H9 (cell line): ENCODE measurements around the gene TIGD6. TPM values are rescaled to one million over a fixed set of nuclear protein-coding genes. Genes with fewer than 3 reads are reported as not detected.

Experiments used
- DNase-seq: peaks from one replicate; pipeline ENCODE4 v3.0.0-alpha.2; 2017
- H2AFZ ChIP-seq: one replicate; pipeline ENCODE4 v1.6.1; 2013; ENCODE audit warnings: mild to moderate bottlenecking, low read length, control low read depth, moderate library complexity
- H2AK5ac ChIP-seq: 2 replicates; pipeline ENCODE4 v1.6.1; 2013; ENCODE audit warnings: low read length, control low read depth, mixed read lengths; ENCODE audit not compliant: insufficient read length
- H2BK120ac ChIP-seq: one replicate; pipeline ENCODE4 v1.6.1; 2013; ENCODE audit warnings: low read depth, mild to moderate bottlenecking, low read length, control low read depth, inconsistent platforms; ENCODE audit not compliant: poor library complexity, severe bottlenecking
- H2BK12ac ChIP-seq: 2 replicates; pipeline ENCODE4 v1.6.1; 2013; ENCODE audit warnings: low read length, control low read depth, mixed read lengths, low read depth; ENCODE audit not compliant: insufficient read length
- H2BK15ac ChIP-seq: 2 replicates; pipeline ENCODE4 v1.6.1; 2013; ENCODE audit warnings: low read depth, low read length, control low read depth
- H2BK20ac ChIP-seq: one replicate; pipeline ENCODE4 v1.6.1; 2013; ENCODE audit warnings: low read depth, mild to moderate bottlenecking, low read length, control low read depth, inconsistent platforms; ENCODE audit not compliant: poor library complexity, severe bottlenecking
- H2BK5ac ChIP-seq: 2 replicates; pipeline ENCODE4 v1.6.1; 2013; ENCODE audit warnings: low read length, control low read depth, mixed read lengths; ENCODE audit not compliant: insufficient read length
- H3K14ac ChIP-seq: 2 replicates; pipeline ENCODE4 v1.6.1; 2013; ENCODE audit warnings: low read length, control low read depth; ENCODE audit not compliant: insufficient read depth
- H3K18ac ChIP-seq: 2 replicates; pipeline ENCODE4 v1.6.1; 2013; ENCODE audit warnings: low read depth, mild to moderate bottlenecking, mixed read lengths, low read length, control low read depth; ENCODE audit not compliant: insufficient read length
- H3K23ac ChIP-seq: 2 replicates; pipeline ENCODE4 v1.6.1; 2013; ENCODE audit warnings: low read length, control low read depth, mixed read lengths, low read depth; ENCODE audit not compliant: insufficient read length
- H3K23me2 ChIP-seq: 2 replicates; pipeline ENCODE4 v1.6.1; 2013; ENCODE audit warnings: low read depth, mild to moderate bottlenecking, mixed read lengths, low read length, control low read depth; ENCODE audit not compliant: insufficient read length, poor library complexity, severe bottlenecking
- H3K27ac ChIP-seq: 2 replicates; pipeline ENCODE4 v1.5.1; 2013; ENCODE audit warnings: low read length, control low read depth, mixed read lengths, low read depth; ENCODE audit not compliant: insufficient read length
- H3K27me3 ChIP-seq: 2 replicates; pipeline ENCODE4 v1.6.1; 2013; ENCODE audit warnings: low read length, control low read depth, inconsistent platforms; ENCODE audit not compliant: insufficient read depth
- H3K4ac ChIP-seq: 2 replicates; pipeline ENCODE4 v1.6.1; 2013; ENCODE audit warnings: low read depth, mild to moderate bottlenecking, control low read depth, inconsistent platforms, low read length, moderate library complexity
- H3K4me1 ChIP-seq: 2 replicates; pipeline ENCODE4 v1.6.1; 2013; ENCODE audit warnings: low read length, control low read depth, inconsistent platforms; ENCODE audit not compliant: insufficient read depth
- H3K4me2 ChIP-seq: 2 replicates; pipeline ENCODE4 v1.6.1; 2013; ENCODE audit warnings: low read length, control low read depth, mixed read lengths; ENCODE audit not compliant: insufficient read length, insufficient read depth
- H3K56ac ChIP-seq: 2 replicates; pipeline ENCODE4 v1.6.1; 2013; ENCODE audit warnings: low read depth, mild to moderate bottlenecking, mixed read lengths, low read length, control low read depth; ENCODE audit not compliant: insufficient read length
- H3K79me1 ChIP-seq: 2 replicates; pipeline ENCODE4 v1.6.1; 2013; ENCODE audit warnings: low read depth, mild to moderate bottlenecking, moderate library complexity, low read length, control low read depth, inconsistent platforms; ENCODE audit not compliant: insufficient read depth, poor library complexity, severe bottlenecking
- H3K79me2 ChIP-seq: 2 replicates; pipeline ENCODE4 v1.6.1; 2013; ENCODE audit warnings: low read length, control low read depth, inconsistent platforms; ENCODE audit not compliant: insufficient read depth
- H3K9ac ChIP-seq: 2 replicates; pipeline ENCODE4 v1.6.1; 2013; ENCODE audit warnings: low read length, control low read depth, mixed read lengths; ENCODE audit not compliant: insufficient read length; ENCODE audit errors: extremely low read depth
- H3K9me3 ChIP-seq: one replicate; pipeline ENCODE4 v1.6.1; 2013; ENCODE audit warnings: low read depth, low read length, inconsistent platforms; ENCODE audit not compliant: control insufficient read depth
- H3T11ph ChIP-seq: one replicate; pipeline ENCODE4 v1.6.1; 2013; ENCODE audit warnings: mild to moderate bottlenecking, low read length, control low read depth, inconsistent platforms
- H4K20me1 ChIP-seq: one replicate; pipeline ENCODE4 v1.6.1; 2013; ENCODE audit not compliant: control insufficient read depth, insufficient read length, insufficient read depth
- H4K5ac ChIP-seq: 2 replicates; pipeline ENCODE4 v1.6.1; 2013; ENCODE audit warnings: low read depth, mild to moderate bottlenecking, mixed read lengths, low read length, control low read depth; ENCODE audit not compliant: insufficient read length
- H4K8ac ChIP-seq: replicated peaks from 2 replicates; pipeline ENCODE4 v1.6.1; 2013; ENCODE audit warnings: low read length, control low read depth, mixed read lengths, low read depth; ENCODE audit not compliant: insufficient read length
- H4K91ac ChIP-seq: 2 replicates; pipeline ENCODE4 v1.6.1; 2013; ENCODE audit warnings: low read depth, mild to moderate bottlenecking, moderate library complexity, mixed read lengths, low read length, control low read depth; ENCODE audit not compliant: insufficient read length
- H3K27ac Mint-ChIP-seq, 3 experiments: 2 replicates in 2 of 3; 3 replicates in 1 of 3; pipeline ENCODE4 v1.8.0; 2020 to 2021; ENCODE audit warnings: mixed read lengths in 3 of 3, mild to moderate bottlenecking in 1 of 3, moderate library complexity in 1 of 3
- H3K27me3 Mint-ChIP-seq: 2 replicates; pipeline ENCODE4 v1.8.0; 2021; ENCODE audit warnings: low read depth, mild to moderate bottlenecking, moderate library complexity, mixed read lengths
- H3K36me3 Mint-ChIP-seq, 3 experiments: 2 replicates in 2 of 3; 3 replicates in 1 of 3; pipeline ENCODE4 v1.8.0; 2020 to 2021; ENCODE audit warnings: low read depth in 3 of 3, mixed read lengths in 3 of 3; ENCODE audit not compliant: insufficient read depth in 1 of 3
- H3K4me1 Mint-ChIP-seq, 2 experiments: 2 replicates each; pipeline ENCODE4 v1.8.0; 2020; ENCODE audit warnings: mixed read lengths in 2 of 2
- H3K4me3 Mint-ChIP-seq, 2 experiments: 2 replicates in 1 of 2; 3 replicates in 1 of 2; pipeline ENCODE4 v1.8.0; 2020 to 2021; ENCODE audit warnings: mild to moderate bottlenecking in 2 of 2, mixed read lengths in 2 of 2, moderate library complexity in 1 of 2
- H3K9me3 Mint-ChIP-seq, 2 experiments: 2 replicates in 1 of 2; 3 replicates in 1 of 2; pipeline ENCODE4 v1.8.0; 2020; ENCODE audit warnings: mild to moderate bottlenecking in 2 of 2, mixed read lengths in 2 of 2, moderate library complexity in 1 of 2
- CTCF ChIP-seq: fragments of 200-600 bp; sonication (generic); conservative IDR thresholded peaks from 3 replicates; pipeline ENCODE4 v1.8.0; 2021; ENCODE audit warnings: antibody characterized with exemption, mild to moderate bottlenecking
- WGBS: extraction: QIAGEN DNeasy Blood & Tissue Kit; methylation state at CpG from one replicate; pipeline ENCODE4 v1.1.7; 2013; ENCODE audit warnings: missing lambda C conversion rate, low lambda C conversion rate, mixed read lengths; ENCODE audit not compliant: insufficient read length; ENCODE audit errors: extremely low coverage; 5-methylcytosine and 5-hydroxymethylcytosine counted together
- total RNA-seq: library from RNA; stranded (reverse); gene quantifications from 2 replicates; pipeline ENCODE4 v1.2.1, GENCODE V29; 2021

Gene TIGD6
- total RNA-seq, 1 experiment from 2014 or later = 1.8 TPM

- H3K27ac ChIP-seq = no peak overlapping the region
- H2BK120ac ChIP-seq = no peak overlapping the region
- peaks cover 51 to 83% (median 79%) of the 10 kb centered on the region in 3 experiments for H3K36me3 Mint-ChIP-seq
- no peaks in the 10 kb centered on the region for H3K27me3 ChIP-seq
- no peaks in the 10 kb centered on the region for H3K4me1 Mint-ChIP-seq
- H4K91ac ChIP-seq = no peak overlapping the region
- H2BK15ac ChIP-seq = no peak overlapping the region
- H3K4me3 Mint-ChIP-seq = no peak overlapping the region
- no peak overlapping the region for H4K8ac ChIP-seq
- no peak overlapping the region for H3K18ac ChIP-seq
- no peak overlapping the region for H3K27ac Mint-ChIP-seq
- H4K5ac ChIP-seq = no peak overlapping the region
- TF ChIP-seq CTCF = no peak
- no peaks in the 10 kb centered on the region for H4K20me1 ChIP-seq
- H3K23me2 ChIP-seq = no peaks in the 10 kb centered on the region
- no peak overlapping the region for H2BK20ac ChIP-seq
- no peak overlapping the region for H3K56ac ChIP-seq
- no peak overlapping the region for H2AFZ ChIP-seq
- H3K9ac ChIP-seq = no peak overlapping the region
- H3K79me1 ChIP-seq = no peaks in the 10 kb centered on the region
- WGBS = no CpG with 5 or more reads among the region's 3 CpGs
- no peak overlapping the region for H3K23ac ChIP-seq
- no peaks in the 10 kb centered on the region for H3K9me3 ChIP-seq
- no peak overlapping the region for H3K14ac ChIP-seq
- H2AK5ac ChIP-seq = no peak overlapping the region
- no peaks in the 10 kb centered on the region for H3K4me1 ChIP-seq
- no peak for DNase-seq
- no peaks in the 10 kb centered on the region for H3K27me3 Mint-ChIP-seq
- H2BK5ac ChIP-seq = no peak overlapping the region
- H3T11ph ChIP-seq = no peak overlapping the region
- no peak overlapping the region for H3K4ac ChIP-seq
- no peaks in the 10 kb centered on the region for H3K79me2 ChIP-seq
- no peak overlapping the region for H2BK12ac ChIP-seq
- H3K9me3 Mint-ChIP-seq = peaks cover 9 to 11% of the 10 kb centered on the region in 2 experiments
- no peak overlapping the region for H3K4me2 ChIP-seq
Measured at GRCh38 chr5:150014456-150014855, 14.0 kb upstream of the TIGD6 start.
